Trophoblast cell (in vitro differentiated cells and primary cell): ENCODE results near the gene RIPOR2.
"Not testable (repeated sequence)": the region's sequence is repeated elsewhere in the genome, so short reads cannot be mapped to it uniquely, and the experiment has no call there.

Experiments used
- DNase-seq, 2 donors: peaks; one replicate each; pipeline ENCODE4 v3.0.0-alpha.2; 2016
- H2AFZ ChIP-seq: 2 replicates; pipeline ENCODE4 v1.6.1; 2013; ENCODE audit warnings: low read length, moderate library complexity, mild to moderate bottlenecking; ENCODE audit not compliant: insufficient read depth, poor library complexity
- H2AK5ac ChIP-seq: 2 replicates; pipeline ENCODE4 v1.6.1; 2013; ENCODE audit warnings: mild to moderate bottlenecking, low read length
- H2BK120ac ChIP-seq: 2 replicates; pipeline ENCODE4 v1.6.1; 2013; ENCODE audit warnings: low read length, mild to moderate bottlenecking, moderate library complexity; ENCODE audit not compliant: insufficient read depth, poor library complexity
- H2BK12ac ChIP-seq: 2 replicates; pipeline ENCODE4 v1.6.1; 2013; ENCODE audit warnings: mild to moderate bottlenecking, low read length, moderate library complexity
- H2BK5ac ChIP-seq: 2 replicates; pipeline ENCODE4 v1.6.1; 2013; ENCODE audit warnings: low read length, low read depth, moderate library complexity, mild to moderate bottlenecking; ENCODE audit not compliant: poor library complexity
- H3K14ac ChIP-seq: 2 replicates; pipeline ENCODE4 v1.6.1; 2013; ENCODE audit warnings: mild to moderate bottlenecking, low read length
- H3K18ac ChIP-seq: 2 replicates; pipeline ENCODE4 v1.6.1; 2013; ENCODE audit warnings: mild to moderate bottlenecking, low read length
- H3K23ac ChIP-seq: 2 replicates; pipeline ENCODE4 v1.6.1; 2013; ENCODE audit warnings: low read length
- H3K27ac ChIP-seq: 2 replicates; pipeline ENCODE4 v1.5.1; 2013; ENCODE audit warnings: low read depth, mild to moderate bottlenecking, inconsistent platforms, low read length, moderate library complexity
- H3K27me3 ChIP-seq: 2 replicates; pipeline ENCODE4 v1.6.1; 2013; ENCODE audit warnings: inconsistent platforms, mild to moderate bottlenecking, low read length, moderate library complexity; ENCODE audit not compliant: insufficient read depth
- H3K36me3 ChIP-seq, 2 experiments: 1 replicate in 1 of 2; 2 replicates in 1 of 2; pipeline ENCODE4 v1.6.1; 2013; ENCODE audit warnings: low read length in 2 of 2, mild to moderate bottlenecking in 2 of 2, moderate library complexity in 1 of 2; ENCODE audit not compliant: insufficient read depth in 2 of 2, control insufficient read depth in 1 of 2
- H3K4ac ChIP-seq: 2 replicates; pipeline ENCODE4 v1.6.1; 2013; ENCODE audit warnings: low read depth, mild to moderate bottlenecking, low read length, moderate library complexity
- H3K4me1 ChIP-seq, 2 experiments: 1 replicate in 1 of 2; 2 replicates in 1 of 2; pipeline ENCODE4 v1.6.1; 2013; ENCODE audit warnings: low read length in 2 of 2, mild to moderate bottlenecking in 2 of 2, moderate library complexity in 1 of 2; ENCODE audit not compliant: insufficient read depth in 2 of 2, control insufficient read depth in 1 of 2
- H3K4me2 ChIP-seq: 2 replicates; pipeline ENCODE4 v1.6.1; 2013; ENCODE audit warnings: inconsistent platforms, mild to moderate bottlenecking, low read length, moderate library complexity
- H3K4me3 ChIP-seq: 2 replicates; pipeline ENCODE4 v1.5.1; 2013; ENCODE audit warnings: mild to moderate bottlenecking, low read depth, low read length, inconsistent platforms
- H3K79me1 ChIP-seq: one replicate; pipeline ENCODE4 v1.6.1; 2013; ENCODE audit warnings: low read length
- H3K79me2 ChIP-seq: 2 replicates; pipeline ENCODE4 v1.6.1; 2013; ENCODE audit warnings: low read length, mild to moderate bottlenecking; ENCODE audit not compliant: control insufficient read depth, insufficient read depth, poor library complexity
- H3K9ac ChIP-seq: 2 replicates; pipeline ENCODE4 v1.6.1; 2013; ENCODE audit warnings: mild to moderate bottlenecking, low read length
- H3K9me3 ChIP-seq: 2 replicates; pipeline ENCODE4 v1.6.1; 2013; ENCODE audit warnings: low read depth, mild to moderate bottlenecking, control low read depth, inconsistent platforms, low read length; ENCODE audit not compliant: insufficient read depth
- H4K12ac ChIP-seq: 2 replicates; pipeline ENCODE4 v1.6.1; 2013; ENCODE audit warnings: low read depth, mild to moderate bottlenecking, low read length, moderate library complexity
- H4K8ac ChIP-seq: 2 replicates; pipeline ENCODE4 v1.6.1; 2013; ENCODE audit warnings: low read depth, mild to moderate bottlenecking, low read length, moderate library complexity
- H4K91ac ChIP-seq: one replicate; pipeline ENCODE4 v1.6.1; 2013; ENCODE audit warnings: low read depth, mild to moderate bottlenecking, low read length, moderate library complexity
- WGBS: extraction: QIAGEN DNeasy Blood & Tissue Kit; methylation state at CpG from one replicate; pipeline ENCODE4 v1.1.7; 2013; ENCODE audit warnings: missing lambda C conversion rate; ENCODE audit not compliant: insufficient read length, insufficient coverage; ENCODE audit errors: extremely low coverage; 5-methylcytosine and 5-hydroxymethylcytosine counted together

RIPOR2 gene

DNA sequence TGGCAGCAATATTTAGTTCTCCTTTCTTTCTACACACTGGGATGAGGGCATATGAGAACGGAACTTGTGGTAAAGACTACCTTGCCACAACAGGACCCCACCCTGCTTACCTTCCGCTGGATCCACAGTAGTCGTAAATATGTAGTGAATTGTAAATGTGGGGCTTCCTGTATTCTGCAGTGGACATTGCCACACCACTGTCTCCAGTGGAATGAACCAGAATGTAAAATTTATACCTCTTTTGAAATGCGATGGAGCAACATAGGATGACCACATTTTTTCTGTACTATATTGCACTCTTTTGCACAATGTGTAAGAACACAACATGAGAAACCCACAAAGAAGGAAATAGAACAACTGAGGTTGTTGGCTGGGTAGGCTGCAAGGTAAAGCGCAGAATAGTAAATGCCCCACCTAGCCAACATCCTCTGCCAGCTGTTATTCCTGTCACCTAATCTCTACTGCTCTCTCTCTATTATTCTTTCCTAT is 16.1 kb upstream of the RIPOR2 start:
- H3K79me2 ChIP-seq, result no peaks in the 10 kb centered on the region
- H4K12ac ChIP-seq, result no peak overlapping the region
- no peaks in the 10 kb centered on the region for H3K9me3 ChIP-seq
- no peak overlapping the region for H2BK5ac ChIP-seq
- no peak overlapping the region for H3K14ac ChIP-seq
- no peaks in the 10 kb centered on the region for H3K36me3 ChIP-seq
- H3K27ac ChIP-seq, result no peak overlapping the region
- H3K18ac ChIP-seq, result no peak overlapping the region
- WGBS, result no CpG with 5 or more reads among the region's 5 CpGs
- H2BK12ac ChIP-seq, result no peak overlapping the region
- H3K79me1 ChIP-seq, result no peaks in the 10 kb centered on the region
- DNase-seq, result no peak
- no peaks in the 10 kb centered on the region for H3K27me3 ChIP-seq
- no peak overlapping the region for H3K4me2 ChIP-seq
- H2AK5ac ChIP-seq, result no peak overlapping the region
- H2AFZ ChIP-seq, result no peak overlapping the region
- H3K4me1 ChIP-seq, result no peaks in the 10 kb centered on the region
- no peak overlapping the region for H3K4ac ChIP-seq
- H3K9ac ChIP-seq, result no peak overlapping the region
- no peak overlapping the region for H3K4me3 ChIP-seq
- no peak overlapping the region for H4K91ac ChIP-seq
- H2BK120ac ChIP-seq, result no peak overlapping the region
- no peak overlapping the region for H3K23ac ChIP-seq
- H4K8ac ChIP-seq, result no peak overlapping the region

DNA sequence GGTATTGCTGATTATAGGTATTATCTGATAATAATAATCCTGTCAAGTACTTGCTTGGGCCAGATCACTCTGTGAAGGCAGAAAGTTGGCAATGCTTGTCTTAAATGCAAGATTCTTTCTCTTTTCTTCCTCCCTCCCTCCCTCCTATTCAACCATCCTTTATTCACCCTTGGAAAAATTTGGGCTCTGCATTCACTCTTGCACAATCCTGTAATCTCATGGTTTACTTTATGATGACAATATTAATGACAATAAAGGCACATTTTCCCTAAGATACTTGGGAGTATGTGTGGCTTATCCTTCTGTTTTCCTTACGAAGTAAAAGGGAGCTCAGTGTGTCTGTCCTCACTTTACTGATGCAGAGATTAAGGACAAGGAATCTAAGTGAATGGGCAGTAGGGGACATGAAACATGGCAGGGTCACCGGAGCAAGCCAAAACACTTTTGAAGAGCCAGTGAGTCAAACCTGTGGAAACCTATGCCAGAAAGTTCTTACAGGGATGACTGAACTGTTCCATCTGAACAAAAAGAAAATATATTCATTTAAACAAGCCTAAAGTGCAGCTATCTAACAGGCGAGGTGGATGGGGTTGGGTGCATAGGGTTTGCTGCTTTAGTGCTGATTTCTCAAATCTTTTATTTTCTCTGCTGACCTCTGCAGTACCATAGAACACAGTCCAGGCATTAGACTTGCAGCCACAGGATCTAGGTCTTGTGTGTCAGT is 14.6 kb upstream of the RIPOR2 start:
- H3K36me3 ChIP-seq, result no peaks in the 10 kb centered on the region
- no peak overlapping the region for H3K23ac ChIP-seq
- H3K27ac ChIP-seq, result no peak overlapping the region
- H3K4ac ChIP-seq, result no peak overlapping the region
- H3K18ac ChIP-seq, result no peak overlapping the region
- no peak overlapping the region for H4K91ac ChIP-seq
- no peak for DNase-seq
- no peak overlapping the region for H2AFZ ChIP-seq
- H2BK12ac ChIP-seq, result no peak overlapping the region
- no peaks in the 10 kb centered on the region for H3K79me2 ChIP-seq
- no peaks in the 10 kb centered on the region for H3K79me1 ChIP-seq
- H3K27me3 ChIP-seq, result no peaks in the 10 kb centered on the region
- H3K9ac ChIP-seq, result no peak overlapping the region
- H3K4me2 ChIP-seq, result no peak overlapping the region
- H3K9me3 ChIP-seq, result no peaks in the 10 kb centered on the region
- H3K4me1 ChIP-seq, result no peaks in the 10 kb centered on the region
- no peak overlapping the region for H4K8ac ChIP-seq
- H4K12ac ChIP-seq, result no peak overlapping the region
- H3K14ac ChIP-seq, result no peak overlapping the region
- no peak overlapping the region for H2BK120ac ChIP-seq
- no peak overlapping the region for H2BK5ac ChIP-seq
- no peak overlapping the region for H2AK5ac ChIP-seq
- no CpG with 5 or more reads among the region's 3 CpGs for WGBS
- no peak overlapping the region for H3K4me3 ChIP-seq

DNA sequence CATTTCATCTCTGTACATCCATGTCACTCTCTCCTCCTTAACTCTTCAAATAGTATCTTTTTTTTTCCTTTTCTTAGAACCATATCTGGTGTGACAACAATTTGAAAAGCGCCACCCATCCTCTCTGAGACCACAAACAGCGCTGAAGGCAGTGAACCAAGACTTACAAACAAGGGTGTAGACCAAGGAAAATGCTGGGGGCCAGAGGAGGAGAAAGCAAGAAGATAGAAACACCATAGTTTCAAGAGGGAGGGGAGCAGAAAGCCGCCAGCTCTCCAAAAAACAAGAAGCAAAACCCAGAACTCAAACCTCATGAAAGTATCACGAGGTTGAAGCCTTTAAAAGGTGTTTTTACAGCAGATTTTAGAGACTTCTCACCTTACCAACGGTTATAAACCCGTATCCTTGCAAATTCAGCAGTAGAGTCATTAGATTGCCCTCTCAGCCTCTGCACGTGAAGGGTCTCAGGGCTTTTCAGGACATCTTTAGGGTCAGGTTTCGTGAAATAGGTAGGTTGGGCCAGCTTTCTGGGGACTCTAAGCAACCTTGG is 13.3 kb upstream of the RIPOR2 start:
- Histone ChIP-seq H4K8ac (no peak overlapping the region), H2AFZ (no peak overlapping the region), H4K91ac (no peak overlapping the region), H3K9ac (no peak overlapping the region), H3K4me1 (no peaks in the 10 kb centered on the region), H3K4me3 (no peak overlapping the region), H2BK5ac (no peak overlapping the region), H3K4me2 (no peak overlapping the region), H3K23ac (no peak overlapping the region), H4K12ac (no peak overlapping the region), H2BK120ac (no peak overlapping the region), H2AK5ac (no peak overlapping the region), H3K79me2 (no peaks in the 10 kb centered on the region), H3K79me1 (no peaks in the 10 kb centered on the region), H3K18ac (no peak overlapping the region), H3K4ac (no peak overlapping the region), H3K9me3 (no peaks in the 10 kb centered on the region), H2BK12ac (no peak overlapping the region), H3K36me3 (no peaks in the 10 kb centered on the region), H3K14ac (no peak overlapping the region), H3K27me3 (no peaks in the 10 kb centered on the region), H3K27ac (no peak overlapping the region)
- WGBS, result no CpG with 5 or more reads among the region's 8 CpGs
- DNase-seq, result no peak

DNA sequence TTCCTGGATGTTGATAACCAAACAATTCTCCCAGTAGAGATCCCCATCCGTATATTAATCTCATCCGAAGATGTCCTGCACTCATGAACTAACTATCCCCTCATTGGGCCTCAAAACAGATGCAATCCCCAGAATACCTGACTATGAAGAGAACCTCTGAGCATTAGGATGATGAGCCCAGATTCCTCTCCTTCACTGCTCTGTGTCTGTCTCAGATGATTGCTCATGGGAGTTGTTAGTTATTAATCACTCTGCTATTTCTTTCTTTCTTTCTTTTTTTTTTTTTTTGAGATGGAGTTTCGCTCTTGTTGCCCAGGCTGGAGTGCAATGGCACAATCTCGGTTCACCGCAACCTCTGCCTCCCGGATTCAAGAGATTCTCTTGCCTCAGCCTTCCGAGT is 12.5 kb upstream of the RIPOR2 start:
- H3K14ac ChIP-seq, H4K12ac ChIP-seq, H3K9me3 ChIP-seq, H3K23ac ChIP-seq, H3K27ac ChIP-seq, H3K4ac ChIP-seq, H4K8ac ChIP-seq, DNase-seq, H3K9ac ChIP-seq, H4K91ac ChIP-seq, H2BK5ac ChIP-seq, H3K36me3 ChIP-seq, H3K18ac ChIP-seq, H2BK12ac ChIP-seq, H3K79me1 ChIP-seq, H3K4me3 ChIP-seq, H2AFZ ChIP-seq, H2BK120ac ChIP-seq, H3K4me1 ChIP-seq, H3K4me2 ChIP-seq, H2AK5ac ChIP-seq, H3K79me2 ChIP-seq, H3K27me3 ChIP-seq: not testable (repeated sequence)
- WGBS, result no CpG with 5 or more reads among the region's 7 CpGs
